ENCODE data around the gene SYNGAP1.

SYNGAP1 gene

GRCh38 chr6:33424855-33425667 lies 5.2 kb downstream of the SYNGAP1 start:
- H3K36me3 ChIP-seq (ENCODE audit: insufficient read depth), result no peaks in the 10 kb centered on the region
- no peaks in the 10 kb centered on the region for H3K79me2 ChIP-seq (ENCODE audit: insufficient read depth, low read depth)
- peaks cover 32% of the 10 kb centered on the region for H3K4me1 ChIP-seq (ENCODE audit: low read depth, poor library complexity, severe bottlenecking)
- peak overlapping the region; percentile 58 for H2AFZ ChIP-seq (ENCODE audit: low read depth)
- H3K27ac ChIP-seq, result peak overlapping the region; percentile 43
- TF ChIP-seq CTCF (conservative IDR thresholded peaks at IDR 0.05; ENCODE audit: low read depth, low read length), result no peak
- H3K4me2 ChIP-seq, result peak overlapping the region; percentile 99
- H3K27me3 ChIP-seq (ENCODE audit: insufficient read depth, low read depth), result no peaks in the 10 kb centered on the region
- H4K20me1 ChIP-seq (ENCODE audit: insufficient read depth), result no peaks in the 10 kb centered on the region
- H3K9ac ChIP-seq, result peak overlapping the region; percentile 55; the same call in 1 of the 2 replicates
- H3K4me3 ChIP-seq (IDR thresholded peaks at IDR 0.05; ENCODE audit: insufficient read depth, low read depth, low read length), result no peak overlapping the region

- Histone ChIP-seq H3K9ac (peak overlapping the region; percentile 55; the same call in 1 of the 2 replicates), H2AFZ (ENCODE audit: low read depth) (peak overlapping the region; percentile 58; the same call in 1 of the 2 replicates), H3K4me2 (peak overlapping the region; percentile 99), H3K36me3 (ENCODE audit: insufficient read depth) (no peaks in the 10 kb centered on the region), H3K27ac (peak overlapping the region; percentile 43), H3K4me3 (IDR thresholded peaks at IDR 0.05; ENCODE audit: insufficient read depth, low read depth, low read length) (no peak overlapping the region), H3K79me2 (ENCODE audit: insufficient read depth, low read depth) (no peaks in the 10 kb centered on the region), H3K4me1 (ENCODE audit: low read depth, poor library complexity, severe bottlenecking) (peaks cover 40% of the 10 kb centered on the region), H3K27me3 (ENCODE audit: insufficient read depth, low read depth) (no peaks in the 10 kb centered on the region), H4K20me1 (ENCODE audit: insufficient read depth) (no peaks in the 10 kb centered on the region)
- 0 out of 2 replicates have a peak, but pooled peaks have one; percentile 30 for TF ChIP-seq CTCF (conservative IDR thresholded peaks at IDR 0.05; ENCODE audit: low read depth, low read length)
Measured at GRCh38 chr6:33425668-33426577, 6.1 kb downstream of the SYNGAP1 start.

GRCh38 chr6:33426590-33427511 lies 7.0 kb downstream of the SYNGAP1 start:
- peak overlapping the region; percentile 58; the same call in 1 of the 2 replicates for H2AFZ ChIP-seq (ENCODE audit: low read depth)
- peak overlapping the region; percentile 76 for H3K4me2 ChIP-seq
- H3K9ac ChIP-seq, result no peak overlapping the region; the same call in 1 of the 2 replicates
- 0 out of 2 replicates have a peak, but pooled peaks have one; percentile 11 for TF ChIP-seq CTCF (conservative IDR thresholded peaks at IDR 0.05; ENCODE audit: low read depth, low read length)
- no peaks in the 10 kb centered on the region for H3K79me2 ChIP-seq (ENCODE audit: insufficient read depth, low read depth)
- no peaks in the 10 kb centered on the region for H4K20me1 ChIP-seq (ENCODE audit: insufficient read depth)
- no peaks in the 10 kb centered on the region for H3K27me3 ChIP-seq (ENCODE audit: insufficient read depth, low read depth)
- H3K4me3 ChIP-seq (IDR thresholded peaks at IDR 0.05; ENCODE audit: insufficient read depth, low read depth, low read length), result no peak overlapping the region
- no peaks in the 10 kb centered on the region for H3K36me3 ChIP-seq (ENCODE audit: insufficient read depth)
- no peak overlapping the region for H3K27ac ChIP-seq
- H3K4me1 ChIP-seq (ENCODE audit: low read depth, poor library complexity, severe bottlenecking), result peaks cover 45% of the 10 kb centered on the region

Measured in KMS-11 (cell line).